ENCODE data around the gene SUSD3. TPM values are rescaled to one million over a fixed set of nuclear protein-coding genes. Genes with fewer than 3 reads are reported as not detected.

Gene SUSD3
- total and polyA plus RNA-seq, 2 of the 8 experiments (the other 6 are each of a cell fraction or from before 2014, with no cell fraction given), result 5.5 to 35.4 TPM

DNA sequence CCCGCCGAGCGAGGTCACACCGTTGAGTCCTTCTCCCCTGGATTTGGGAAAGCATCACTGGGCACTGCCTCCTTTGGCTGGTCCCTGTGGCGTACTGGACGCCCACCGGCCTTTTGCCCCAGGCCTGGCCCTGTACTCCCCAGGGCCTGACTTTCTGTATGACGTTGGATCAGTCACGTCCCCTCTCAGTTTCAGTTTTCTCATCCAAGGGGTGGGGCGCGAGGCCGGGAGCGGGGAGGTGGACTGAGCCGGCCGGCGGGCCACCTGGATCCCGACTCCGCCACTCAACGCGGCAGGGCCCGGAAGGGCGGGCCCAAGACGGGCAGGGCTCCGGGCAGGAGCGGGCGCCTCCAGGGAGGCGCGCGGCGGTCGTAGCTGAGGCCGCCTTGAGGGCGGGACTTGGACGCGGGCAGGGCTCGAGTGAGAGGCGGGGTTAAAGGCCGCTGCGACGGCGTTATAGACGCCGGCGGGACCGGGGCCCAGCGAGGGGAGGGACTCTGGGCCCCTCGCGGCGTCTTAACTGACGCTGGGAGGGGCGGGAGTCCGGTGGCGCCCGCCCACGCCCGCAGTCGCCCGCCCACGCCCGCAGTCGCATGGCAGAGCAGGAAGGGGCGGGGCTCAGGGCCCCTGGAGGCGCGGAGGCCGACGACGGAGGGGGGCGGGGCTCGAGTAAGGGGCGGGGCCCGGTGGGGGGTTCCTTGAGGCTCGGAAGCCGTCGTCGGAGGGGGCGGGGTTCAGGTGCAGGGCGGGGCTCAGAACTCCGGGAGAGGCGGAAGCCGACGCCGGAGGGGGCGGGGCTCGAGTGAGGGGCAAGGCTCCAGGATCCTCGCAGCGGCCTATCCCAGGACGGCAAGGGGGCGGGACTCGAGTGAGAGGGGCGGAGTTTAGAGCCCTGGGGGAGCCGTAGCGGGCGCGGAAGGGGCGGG, 37.0 kb downstream of the SUSD3 start:
- H3K9me3 ChIP-seq (ENCODE audit: insufficient read depth in 2 of 2, low read depth in 1 of 2, low read length in 1 of 2), result no peaks in the 10 kb centered on the region
- H4K5ac ChIP-seq (ENCODE audit: insufficient read length, low read depth, low read length), result peak overlapping the region; percentile 68
- DNase-seq (ENCODE audit: low read depth in 1 of 2, low spot score in 2 of 2) (peak; percentile 87 to 97), FAIRE-seq (no peak)
- H3K14ac ChIP-seq (ENCODE audit: insufficient read length), result no peak overlapping the region
- peak overlapping the region; percentile 28 to 98 (median 34); a peak in 7 of 8 replicates for H3K4me3 ChIP-seq (ENCODE audit: extremely low read depth in 1 of 4, insufficient read depth in 2 of 4, low read depth in 3 of 4, low read length in 4 of 4)
- H3K79me2 ChIP-seq (ENCODE audit: control insufficient read depth in 1 of 2, insufficient read depth in 2 of 2, low read length in 2 of 2), result peaks cover 0 to 3% of the 10 kb centered on the region in 2 experiments; a peak in 1 of 4 replicates
- no peak overlapping the region for H2BK12ac ChIP-seq (ENCODE audit: low read depth, low read length)
- peak overlapping the region; percentile 93 for H4K91ac ChIP-seq (replicated peaks; ENCODE audit: insufficient read length, low read length)
- no peak overlapping the region for H2BK120ac ChIP-seq (replicated peaks; ENCODE audit: low read depth, low read length)
- H3K56ac ChIP-seq (replicated peaks; ENCODE audit: insufficient read length, low read depth, low read length), result no peak overlapping the region
- no peaks in the 10 kb centered on the region; a peak in 1 of 7 replicates for H3K27me3 ChIP-seq (replicated peaks in 1 of 4; ENCODE audit: control insufficient read depth in 3 of 4, extremely low read depth in 1 of 4, insufficient read depth in 3 of 4, low read length in 3 of 4)
- ChIA-PET POLR2A (ENCODE audit: partially characterized antibody) (interaction anchor here (1.0 kb wide), 1 partner anchor 87 kb away, joined by 4 read pairs; no protein-coding TSS in a partner anchor), CTCF (ENCODE audit: partially characterized antibody) (interaction anchor here (0.8 to 1.5 kb wide), 2 partner anchors 14 to 58 kb away, joined by 3 to 4 read pairs; no protein-coding TSS in a partner anchor)
- H2BK15ac ChIP-seq (ENCODE audit: low read length), result peak overlapping the region; percentile 88; the same call in 1 of the 2 replicates
- peak overlapping the region; percentile 98 for H3K4ac ChIP-seq (replicated peaks; ENCODE audit: insufficient read length, low read depth, low read length)
- peak overlapping the region in 2 of 4 experiments; percentile 20 to 69; a peak in 3 of 7 replicates for H3K9ac ChIP-seq (replicated peaks in 1 of 4; ENCODE audit: extremely low read depth in 1 of 4, low read depth in 3 of 4, low read length in 3 of 4)
- H3K4me1 ChIP-seq (replicated peaks in 1 of 4; ENCODE audit: control insufficient read depth in 3 of 4, insufficient read depth in 4 of 4, low read length in 3 of 4), result peaks cover 0 to 13% (median 7%) of the 10 kb centered on the region in 4 experiments; a peak in 4 of 7 replicates
- H2AFZ ChIP-seq (ENCODE audit: low read length), result 0 out of 2 replicates have a peak overlapping the region, but pooled peaks have one; percentile 84
- H3K79me1 ChIP-seq (ENCODE audit: low read depth, low read length), result no peaks in the 10 kb centered on the region
- H3K18ac ChIP-seq (ENCODE audit: extremely low read depth, low read length), result peak overlapping the region; percentile 10
- peak overlapping the region; percentile 45 to 66 for H3K4me2 ChIP-seq (ENCODE audit: insufficient read depth in 1 of 2, low read depth in 2 of 2, low read length in 2 of 2)
- peak overlapping the region; percentile 73; the same call in 1 of the 2 replicates for H3K27ac ChIP-seq (ENCODE audit: low read depth, low read length)
- H4K20me1 ChIP-seq (replicated peaks in 1 of 2; ENCODE audit: control insufficient read depth in 1 of 2, insufficient read depth in 2 of 2, low read length in 2 of 2), result peaks cover 0 to 4% of the 10 kb centered on the region in 2 experiments
- H4K8ac ChIP-seq (ENCODE audit: extremely low read depth, insufficient read depth, low read length), result peak overlapping the region; percentile 96; the same call in 1 of the 2 replicates
- no peak overlapping the region for H2BK20ac ChIP-seq (ENCODE audit: low read length)
- 11% methylated on average over 22 of the region's 95 CpGs; no CpG with 5 or more reads in 1 of the 2 experiments for WGBS, 2 experiments (ENCODE audit: extremely low coverage in 1 of 2, insufficient coverage in 1 of 2, insufficient read length in 1 of 2, insufficient replicate concordance in 2 of 2, low coverage in 1 of 2, low lambda C conversion rate in 2 of 2, missing lambda C conversion rate in 1 of 2)
- peaks cover 12% of the 10 kb centered on the region for H3K23me2 ChIP-seq (ENCODE audit: low read depth, low read length)
- peak overlapping the region; percentile 88 for H2BK5ac ChIP-seq (ENCODE audit: low read depth, low read length)
- no peak overlapping the region for H3K23ac ChIP-seq (ENCODE audit: insufficient read length)
- H3K36me3 ChIP-seq (ENCODE audit: control insufficient read depth in 2 of 4, insufficient read depth in 4 of 4, low read length in 3 of 4), result no peaks in the 10 kb centered on the region
- no peak overlapping the region for H2AK5ac ChIP-seq (ENCODE audit: low read depth, low read length)
- TF ChIP-seq PHF8 (conservative IDR thresholded peaks at IDR 0.05; ENCODE audit: low read depth, low read length) (peak; percentile 53; the same call in 1 of the 2 replicates), TBP (IDR thresholded peaks at IDR 0.05; ENCODE audit: low read depth, low read length) (no peak), RAD21 (IDR thresholded peaks at IDR 0.05 in 1 of 2, conservative IDR thresholded peaks at IDR 0.05 in 1 of 2; ENCODE audit: low read depth in 2 of 2, low read length in 2 of 2) (peak in 1 of 2 experiments; percentile 2; a peak in 1 of 4 replicates), TAF1 (IDR thresholded peaks at IDR 0.05; ENCODE audit: low read depth, low read length) (0 out of 2 replicates have a peak, but pooled peaks have one; percentile 25), ATF2 (IDR thresholded peaks at IDR 0.05; ENCODE audit: low read length) (no peak), TAF7 (optimal IDR thresholded peaks at IDR 0.05; ENCODE audit: borderline replicate concordance, low read depth, low read length) (peak; percentile 18), EGR1 (IDR thresholded peaks at IDR 0.05; ENCODE audit: borderline replicate concordance, low read depth, low read length) (peak; percentile 96), RFX5 (IDR thresholded peaks at IDR 0.05; ENCODE audit: borderline replicate concordance, low read depth, low read length) (no peak)

Data from H1 (cell line).